Measurements from ENCODE around the gene EID2. TPM values are rescaled to one million over a fixed set of nuclear protein-coding genes. Genes with fewer than 3 reads are reported as not detected.

EID2 gene
- total RNA-seq, 2 donors from 2014 or later, result 12.9 to 13.0 TPM

- intact Hi-C loops (cut with DNase I), result no loop called here
- peak; percentile 25 for DNase-seq (ENCODE audit: low spot score)
Measured at GRCh38 chr19:39542206-39542605, 2.2 kb upstream of the EID2 start.

DNA sequence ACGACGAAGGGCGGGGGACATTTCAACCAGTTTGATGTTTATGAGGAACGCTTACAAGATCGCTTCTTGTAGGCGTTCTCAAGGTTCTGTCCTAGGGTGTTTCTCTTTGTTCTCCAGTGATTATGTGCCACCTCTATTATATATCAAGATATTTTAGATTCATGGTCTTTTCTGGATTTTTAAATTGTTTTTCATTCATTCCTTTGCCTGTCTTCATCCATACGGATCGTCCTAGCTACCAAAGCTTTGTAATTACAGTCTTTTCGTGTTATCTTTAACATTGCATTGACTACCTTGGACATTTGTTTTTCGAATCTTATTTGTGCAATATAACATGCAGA is 342 bp upstream of the EID2 start:
- DNase-seq (ENCODE audit: low spot score), result no peak
- intact Hi-C loops (cut with DNase I), result no loop called here

DNA sequence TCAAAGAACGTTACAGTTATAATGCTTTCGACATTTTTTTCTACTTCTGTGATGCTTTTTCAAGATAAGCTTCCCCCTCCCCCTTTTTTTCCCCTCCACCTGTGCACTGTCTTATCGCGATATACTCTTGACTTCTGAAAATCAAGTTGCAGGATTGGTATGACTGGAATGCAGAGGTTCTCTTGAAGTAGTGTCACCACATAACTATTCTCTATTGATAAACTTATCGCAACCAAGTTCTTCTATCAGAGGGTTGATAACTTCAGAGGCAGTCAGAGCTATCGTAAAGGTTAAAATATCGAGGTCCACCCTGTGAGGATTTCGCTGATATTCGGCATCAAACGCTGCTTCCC is 820 bp downstream of the EID2 start:
- DNase-seq (ENCODE audit: low spot score), result no peak
- intact Hi-C loops (cut with DNase I), result loop anchor here in 1 of 2 donors (2.0 to 5.0 kb wide), 2 partner anchors 142 to 1773 kb away; partner anchors contain the start of gene CCDC97

- intact Hi-C loops (cut with DNase I), result loop anchor here in 1 of 2 donors (5.0 kb wide), 1 partner anchor 86 kb away; the partner anchor contains the start of gene SUPT5H
- peak; percentile 45 for DNase-seq (ENCODE audit: low spot score)
Measured at GRCh38 chr19:39533791-39534190, 6.2 kb downstream of the EID2 start.

DNA sequence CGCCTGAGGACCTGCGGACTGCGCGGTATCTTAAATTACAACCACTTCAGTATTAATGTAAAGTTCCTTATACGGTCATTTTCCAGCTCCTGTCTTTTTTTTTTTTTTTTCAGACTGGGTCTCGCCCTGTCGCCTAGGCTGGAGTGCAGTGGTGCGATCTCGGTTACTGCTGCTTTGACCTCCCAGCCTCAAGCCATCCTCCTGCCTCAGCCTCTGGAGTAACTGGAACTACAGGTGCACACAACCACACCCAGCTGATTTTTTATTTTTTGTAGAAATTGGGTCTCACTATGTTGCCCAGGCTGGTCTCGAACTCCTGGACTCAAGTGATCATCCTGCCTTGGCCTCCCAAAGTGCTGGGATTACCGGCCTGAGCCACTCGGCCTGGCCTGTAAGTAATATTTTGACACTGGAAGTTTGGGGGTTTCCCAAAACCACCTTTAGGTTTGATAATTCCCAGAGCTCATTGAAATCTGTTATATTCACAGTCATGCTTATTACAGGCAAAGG is 6.9 kb downstream of the EID2 start:
- intact Hi-C loops (cut with DNase I), result loop anchor here in 1 of 2 donors (5.0 kb wide), 1 partner anchor 86 kb away; the partner anchor contains the start of gene SUPT5H
- DNase-seq (ENCODE audit: low spot score), result peak; percentile 42

DNA sequence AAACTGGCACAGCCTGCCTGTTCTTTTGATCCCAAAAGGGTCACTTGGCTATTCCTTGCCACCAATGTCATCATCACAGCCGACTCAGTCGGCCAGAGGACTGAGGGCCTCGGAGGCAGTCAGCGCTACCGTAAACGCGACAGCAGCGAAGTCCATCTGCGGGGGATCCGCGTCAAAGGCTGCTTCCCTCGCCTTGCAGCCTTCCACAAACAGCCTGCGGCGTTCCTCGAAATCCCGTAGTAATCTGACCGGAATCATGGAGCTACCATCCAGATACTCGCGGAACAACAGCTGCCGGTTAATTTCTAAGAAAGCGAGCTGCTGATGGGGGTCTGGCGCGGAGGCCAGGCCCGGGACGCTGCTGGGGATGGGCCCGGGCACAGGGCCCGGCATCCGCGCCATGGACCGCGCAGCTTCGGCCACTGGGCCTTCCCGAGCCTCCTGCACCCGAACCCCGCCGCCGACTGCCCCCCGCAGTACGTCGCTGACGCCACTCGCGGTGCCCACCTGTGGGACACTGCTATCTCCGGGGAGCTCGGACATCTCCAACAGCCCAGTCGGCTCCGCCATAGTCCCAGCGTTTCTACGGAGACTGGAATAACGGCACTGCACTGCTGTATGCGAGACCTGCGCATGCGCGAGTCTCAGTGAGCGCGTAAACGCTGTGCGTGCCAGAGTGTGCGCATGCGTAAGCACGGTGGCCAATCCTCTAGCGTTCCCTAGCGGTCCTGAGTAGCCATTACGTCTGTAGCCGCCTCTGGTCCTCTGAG is 7.5 kb downstream of the EID2 start, which contains the start of gene EID2B:
Gene EID2B (minus strand): TSS at position 620 of the 770 bp plus-strand sequence. CDS start 50 bp downstream, at position 570.
- peak; percentile 99 for DNase-seq (ENCODE audit: low spot score)
- intact Hi-C loops (cut with DNase I), result loop anchor here in 1 of 2 donors (5.0 kb wide), 1 partner anchor 85 kb away; the partner anchor contains the start of gene SUPT5H

DNA sequence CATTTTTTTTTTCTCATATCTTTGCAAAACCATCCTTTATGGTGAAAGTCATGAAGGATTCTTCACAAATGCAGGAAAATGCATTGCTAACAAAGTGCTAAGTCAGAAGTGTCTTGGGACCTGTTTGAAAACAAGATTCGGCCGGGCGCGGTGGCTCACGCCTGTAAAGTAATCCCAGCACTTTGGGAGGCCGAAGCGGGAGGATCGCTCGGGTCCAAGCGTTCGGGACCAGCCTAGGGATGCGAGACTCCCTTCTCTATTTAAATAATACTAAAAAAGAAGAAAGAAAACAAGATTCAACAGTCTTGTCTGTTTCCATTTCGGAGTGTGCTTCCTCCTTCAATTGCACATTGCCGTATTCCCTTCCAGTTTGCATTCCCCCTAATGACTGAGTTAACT is 8.1 kb downstream of the EID2 start:
- intact Hi-C loops (cut with DNase I), result loop anchor here in 1 of 2 donors (5.0 kb wide), 1 partner anchor 85 kb away; the partner anchor contains the start of gene SUPT5H
- peak; percentile 75 for DNase-seq (ENCODE audit: low spot score)

GRCh38 chr19:39525205-39525604 is 14.8 kb downstream of the EID2 start:
- intact Hi-C loops (cut with DNase I), result no loop called here
- peak; percentile 11 for DNase-seq (ENCODE audit: low spot score)

GRCh38 chr19:39524495-39524894 is 15.5 kb downstream of the EID2 start:
- peak; percentile 34 for DNase-seq (ENCODE audit: low spot score)
- intact Hi-C loops (cut with DNase I), result no loop called here

- intact Hi-C loops (cut with DNase I), result no loop called here
Measured at GRCh38 chr19:39520541-39521484, 19.1 kb downstream of the EID2 start.

GRCh38 chr19:39518975-39519374 is 21.0 kb downstream of the EID2 start:
- no peak for DNase-seq (ENCODE audit: low spot score)
- intact Hi-C loops (cut with DNase I), result no loop called here

More at GRCh38 chr19:39520541-39521484, 19.1 kb downstream of the EID2 start:
- peak; percentile 58 for DNase-seq (ENCODE audit: low spot score)

DNA sequence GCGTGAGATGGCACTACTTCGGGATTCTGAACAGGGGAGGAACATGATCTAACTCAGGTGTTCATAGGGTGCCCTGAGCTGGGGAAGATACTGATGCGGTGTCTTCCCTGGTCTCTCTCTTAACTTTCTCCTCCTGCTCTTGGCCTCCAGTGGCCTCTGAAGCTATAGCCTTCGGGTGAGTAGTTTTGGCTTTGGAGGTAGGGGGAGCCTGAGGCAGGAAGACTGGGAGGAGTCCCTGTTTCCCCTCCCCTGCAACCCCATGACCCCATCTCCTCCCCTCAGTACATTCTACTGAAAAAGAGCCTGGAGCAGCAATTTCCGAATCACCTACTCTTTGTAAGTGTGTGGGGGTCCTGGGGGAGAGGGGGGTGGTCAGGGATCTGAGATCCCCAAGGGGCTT is 21.5 kb downstream of the EID2 start:
- DNase-seq (ENCODE audit: low spot score), result no peak
- intact Hi-C loops (cut with DNase I), result no loop called here

DNA sequence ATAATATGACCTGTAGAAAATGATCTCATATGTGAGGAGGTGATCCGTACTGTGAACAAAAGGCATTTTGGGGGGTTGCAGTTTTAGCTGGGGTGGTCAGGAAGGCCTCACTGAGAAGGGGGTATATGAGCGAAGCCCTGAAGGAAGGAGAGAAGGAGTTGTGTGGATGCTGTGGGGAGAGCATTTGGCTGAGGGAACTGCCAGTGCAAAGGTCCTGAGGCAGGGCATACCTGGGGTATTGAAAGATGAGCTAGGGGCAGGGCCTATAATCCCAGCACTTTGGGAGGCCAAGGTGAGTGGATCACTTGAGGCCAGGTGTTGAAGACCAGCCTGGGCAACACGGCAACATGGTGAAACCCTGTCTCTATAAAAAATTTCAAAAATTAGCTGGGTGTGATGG is 22.5 kb downstream of the EID2 start:
- DNase-seq (ENCODE audit: low spot score), result no peak
- intact Hi-C loops (cut with DNase I), result no loop called here

DNA sequence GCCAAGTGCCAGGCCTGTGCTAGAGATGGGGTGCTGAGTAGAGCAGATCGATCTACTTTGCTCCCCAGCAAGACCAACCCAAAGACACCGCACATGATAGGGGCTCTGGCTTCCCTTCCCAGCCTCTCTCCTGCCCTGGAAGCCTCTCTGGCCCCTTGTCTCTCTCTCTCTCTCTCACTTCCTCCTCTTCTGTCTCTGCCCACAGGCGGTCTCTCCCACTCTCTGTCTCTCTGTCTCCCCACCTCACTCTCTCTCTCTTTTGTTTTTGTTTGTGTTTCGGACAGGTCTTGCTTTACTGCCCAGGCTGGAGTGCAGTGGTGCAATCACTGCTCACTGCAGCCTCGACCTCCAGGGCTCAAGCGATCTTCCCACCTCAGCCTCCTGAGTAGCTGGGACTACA is 23.7 kb downstream of the EID2 start:
- no peak for DNase-seq (ENCODE audit: low spot score)

DNA sequence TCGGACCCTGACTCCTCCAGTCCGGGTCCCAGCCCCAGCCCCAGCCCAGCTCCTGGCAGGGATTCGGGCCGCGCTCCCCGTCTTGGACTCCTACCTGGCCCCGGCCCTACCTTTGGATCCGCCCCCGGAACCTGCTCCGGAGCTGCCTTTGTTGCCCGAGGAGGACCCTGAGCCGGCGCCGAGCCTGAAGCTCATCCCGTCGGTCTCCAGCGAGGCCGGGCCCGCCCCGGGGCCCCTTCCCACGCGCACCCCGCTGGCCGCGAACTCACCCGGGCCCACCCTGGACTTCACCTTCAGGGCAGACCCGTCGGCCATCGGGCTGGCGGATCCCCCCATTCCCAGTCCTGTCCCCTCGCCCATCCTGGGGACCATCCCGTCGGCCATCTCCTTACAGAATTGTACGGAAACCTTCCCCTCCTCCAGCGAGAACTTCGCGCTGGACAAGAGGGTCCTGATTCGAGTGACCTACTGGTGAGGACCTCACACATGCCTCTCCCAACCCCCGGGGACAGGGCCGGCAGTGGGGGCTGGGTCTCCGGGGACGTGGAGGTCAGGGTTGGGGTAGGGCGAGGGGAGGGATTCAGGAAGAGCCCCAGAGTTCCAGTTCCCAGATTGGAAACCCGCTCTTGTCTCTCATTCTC is 24.3 kb downstream of the EID2 start:
- no peak for DNase-seq (ENCODE audit: low spot score)
- intact Hi-C loops (cut with DNase I), result no loop called here

More for the DNA sequence above, 23.7 kb downstream of the EID2 start:
- intact Hi-C loops (cut with DNase I), result no loop called here

DNA sequence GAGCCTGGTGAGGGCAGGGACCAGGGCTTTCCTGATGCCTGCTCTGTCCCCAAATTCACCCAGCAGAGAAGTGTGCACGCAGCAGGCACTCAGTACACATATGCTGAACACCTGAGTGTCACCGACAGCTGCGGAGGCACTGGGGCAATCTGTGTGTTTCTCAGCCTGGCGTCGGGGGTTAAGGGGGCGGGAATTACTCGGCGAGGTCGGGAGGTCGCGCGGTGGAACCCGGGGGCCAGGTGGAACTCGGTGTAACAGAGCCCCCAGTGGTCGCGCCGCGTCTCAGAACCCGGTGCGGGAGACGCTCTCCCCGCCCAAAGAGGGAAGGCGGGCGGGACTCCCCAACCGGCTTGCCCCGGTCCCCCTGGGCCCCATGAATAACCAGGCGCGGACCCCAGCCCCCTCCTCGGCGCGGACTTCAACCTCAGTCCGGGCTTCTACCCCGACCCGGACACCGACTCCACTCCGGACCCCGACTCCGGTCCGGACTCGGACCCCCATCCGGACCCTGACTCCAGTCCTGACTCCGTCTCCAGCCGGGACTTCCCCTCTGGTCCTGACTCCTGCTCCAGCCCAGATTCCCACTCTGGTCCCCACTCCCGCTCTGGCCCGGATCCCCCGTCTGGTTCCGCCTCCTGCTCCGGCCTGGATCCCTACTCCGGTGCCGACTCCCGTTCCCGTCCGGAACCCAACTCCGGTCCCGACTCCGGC is 25.0 kb downstream of the EID2 start, which contains the start of gene SELENOV:
Gene SELENOV (plus strand): TSS at position 300 of the 711 bp plus-strand sequence. CDS start 74 bp downstream, at position 374.
- no peak for DNase-seq (ENCODE audit: low spot score)
- intact Hi-C loops (cut with DNase I), result no loop called here

GRCh38 chr19:39512988-39513387 is 27.0 kb downstream of the EID2 start:
- intact Hi-C loops (cut with DNase I), result no loop called here
- DNase-seq (ENCODE audit: low spot score), result no peak

- intact Hi-C loops (cut with DNase I), result loop anchor here in 1 of 2 donors (5.0 kb wide), 1 partner anchor 1017 kb away; no protein-coding TSS in a partner anchor
- no peak for DNase-seq (ENCODE audit: low spot score)
Measured at GRCh38 chr19:39509233-39509632, 30.7 kb downstream of the EID2 start.

Data from posterior vena cava (tissue), 2 donors.